Endothelial cell (in vitro differentiated cells): ENCODE measurements around the gene GMDS. TPM values are rescaled to one million over a fixed set of nuclear protein-coding genes. Genes with fewer than 3 reads are reported as not detected.

Experiments used
- DNase-seq: peaks from one replicate; pipeline ENCODE4 v3.0.0; 2021; ENCODE audit warnings: low spot score
- H3K27ac Mint-ChIP-seq: one replicate; pipeline ENCODE4 v1.8.0; 2021; ENCODE audit warnings: mixed read lengths, inconsistent platforms; ENCODE audit not compliant: unreplicated experiment
- H3K27me3 Mint-ChIP-seq: one replicate; pipeline ENCODE4 v1.8.0; 2021; ENCODE audit warnings: mild to moderate bottlenecking, moderate library complexity, mixed read lengths, inconsistent platforms; ENCODE audit not compliant: unreplicated experiment
- H3K36me3 Mint-ChIP-seq: one replicate; pipeline ENCODE4 v1.8.0; 2021; ENCODE audit warnings: mild to moderate bottlenecking, low read depth, mixed read lengths, inconsistent platforms; ENCODE audit not compliant: unreplicated experiment
- H3K4me1 Mint-ChIP-seq: one replicate; pipeline ENCODE4 v1.8.0; 2021; ENCODE audit warnings: mild to moderate bottlenecking, mixed read lengths, inconsistent platforms; ENCODE audit not compliant: unreplicated experiment
- H3K4me3 Mint-ChIP-seq: one replicate; pipeline ENCODE4 v1.8.0; 2021; ENCODE audit warnings: mild to moderate bottlenecking, mixed read lengths, inconsistent platforms; ENCODE audit not compliant: unreplicated experiment
- H3K9me3 Mint-ChIP-seq: one replicate; pipeline ENCODE4 v1.8.0; 2021; ENCODE audit warnings: mixed read lengths, inconsistent platforms; ENCODE audit not compliant: unreplicated experiment
- total RNA-seq: library from RNA; stranded (reverse); fragmentation: NEBNext Ultra II Directional; extraction: Animal tissue kit (Norgen Biotek cat#: 25700); gene quantifications from one replicate; pipeline ENCODE4 v1.2.1, GENCODE V29; 2021; ENCODE audit not compliant: unreplicated experiment
- TF ChIP-seq, protein P1 (sequence below): fragments of 200-600 bp; sonication (generic); IDR thresholded peaks from one replicate; pipeline ENCODE4 v1.5.0; 2021; ENCODE audit warnings: antibody characterized with exemption; ENCODE audit not compliant: unreplicated experiment

Gene GMDS
- total RNA-seq, 1 donor from 2014 or later: 36.0 TPM

DNA sequence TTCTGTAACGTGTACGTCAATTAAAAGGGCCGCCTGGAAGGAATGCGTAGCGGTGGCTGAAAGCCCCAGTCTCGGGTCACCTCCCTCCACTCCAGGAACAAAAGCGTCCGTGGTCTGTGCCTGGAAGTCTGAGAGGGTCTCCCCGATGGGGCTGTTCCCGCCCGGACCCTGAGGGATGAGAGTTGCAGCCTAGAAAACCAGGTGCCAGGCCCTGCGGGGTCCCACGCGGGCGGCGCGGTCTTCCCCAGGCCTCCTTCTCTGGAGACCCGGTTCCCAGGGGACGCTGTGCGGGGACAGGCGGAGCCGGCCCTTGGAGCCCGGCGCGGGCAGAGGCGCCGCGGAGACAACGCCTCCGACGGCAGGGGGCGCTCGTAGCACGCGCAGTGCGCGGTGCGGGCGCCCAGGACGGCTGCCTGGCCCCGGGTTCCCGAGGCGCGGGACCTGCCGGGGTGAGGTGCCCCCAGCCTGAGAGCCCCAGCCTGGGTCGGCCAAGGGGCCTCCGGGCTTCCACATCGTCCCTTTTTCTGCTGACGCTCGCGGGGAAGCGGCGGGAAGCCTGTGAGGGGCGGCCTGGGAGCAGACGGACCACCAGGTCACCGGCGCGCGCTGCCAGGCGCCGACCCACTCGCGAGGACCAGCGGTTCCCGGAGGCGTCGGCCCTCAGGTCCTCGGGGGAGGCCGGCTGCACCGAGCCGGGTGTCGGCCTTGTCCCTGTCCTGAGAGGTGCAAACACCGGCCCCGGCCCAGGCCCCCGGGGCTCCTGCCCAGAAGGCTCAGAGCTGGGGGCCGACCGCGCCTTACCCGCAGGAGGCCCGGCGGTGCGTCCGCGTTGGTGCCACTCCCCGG, 641.0 kb downstream of the GMDS start:
- Mint-ChIP-seq H3K27me3 (peaks cover 22% of the 10 kb centered on the region), H3K9me3 (no peaks in the 10 kb centered on the region), H3K4me3 (no peak overlapping the region), H3K36me3 (no peaks in the 10 kb centered on the region), H3K4me1 (peaks cover 36% of the 10 kb centered on the region), H3K27ac (no peak overlapping the region)
- DNase-seq: peak; percentile 93
- TF ChIP-seq, protein P1, sequence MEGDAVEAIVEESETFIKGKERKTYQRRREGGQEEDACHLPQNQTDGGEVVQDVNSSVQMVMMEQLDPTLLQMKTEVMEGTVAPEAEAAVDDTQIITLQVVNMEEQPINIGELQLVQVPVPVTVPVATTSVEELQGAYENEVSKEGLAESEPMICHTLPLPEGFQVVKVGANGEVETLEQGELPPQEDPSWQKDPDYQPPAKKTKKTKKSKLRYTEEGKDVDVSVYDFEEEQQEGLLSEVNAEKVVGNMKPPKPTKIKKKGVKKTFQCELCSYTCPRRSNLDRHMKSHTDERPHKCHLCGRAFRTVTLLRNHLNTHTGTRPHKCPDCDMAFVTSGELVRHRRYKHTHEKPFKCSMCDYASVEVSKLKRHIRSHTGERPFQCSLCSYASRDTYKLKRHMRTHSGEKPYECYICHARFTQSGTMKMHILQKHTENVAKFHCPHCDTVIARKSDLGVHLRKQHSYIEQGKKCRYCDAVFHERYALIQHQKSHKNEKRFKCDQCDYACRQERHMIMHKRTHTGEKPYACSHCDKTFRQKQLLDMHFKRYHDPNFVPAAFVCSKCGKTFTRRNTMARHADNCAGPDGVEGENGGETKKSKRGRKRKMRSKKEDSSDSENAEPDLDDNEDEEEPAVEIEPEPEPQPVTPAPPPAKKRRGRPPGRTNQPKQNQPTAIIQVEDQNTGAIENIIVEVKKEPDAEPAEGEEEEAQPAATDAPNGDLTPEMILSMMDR: peak; percentile 96

DNA sequence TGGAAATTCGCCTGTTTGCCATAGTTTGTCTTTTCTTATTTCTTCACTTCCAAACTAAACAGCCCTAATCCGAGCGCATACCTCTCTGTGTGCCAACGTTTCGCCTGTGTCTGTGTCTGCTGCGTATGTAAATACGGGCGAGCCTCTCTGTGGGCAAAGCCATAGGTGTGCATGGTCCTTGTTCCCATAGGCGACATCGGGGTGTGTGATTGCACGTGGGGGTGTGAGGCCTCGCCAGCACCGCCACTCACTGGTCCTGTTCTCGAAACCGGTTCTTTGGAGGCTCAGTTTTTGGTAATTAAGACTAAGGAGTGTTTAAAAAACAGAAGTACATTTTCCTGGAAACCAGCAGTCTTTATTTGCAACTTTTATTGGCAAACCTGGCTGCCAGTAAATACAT, 641.7 kb downstream of the GMDS start:
- Mint-ChIP-seq H3K4me3 (no peak overlapping the region), H3K27me3 (peaks cover 22% of the 10 kb centered on the region), H3K27ac (no peak overlapping the region), H3K9me3 (no peaks in the 10 kb centered on the region), H3K36me3 (no peaks in the 10 kb centered on the region), H3K4me1 (peaks cover 35% of the 10 kb centered on the region)
- TF ChIP-seq, protein P1: no peak
- DNase-seq: no peak

DNA sequence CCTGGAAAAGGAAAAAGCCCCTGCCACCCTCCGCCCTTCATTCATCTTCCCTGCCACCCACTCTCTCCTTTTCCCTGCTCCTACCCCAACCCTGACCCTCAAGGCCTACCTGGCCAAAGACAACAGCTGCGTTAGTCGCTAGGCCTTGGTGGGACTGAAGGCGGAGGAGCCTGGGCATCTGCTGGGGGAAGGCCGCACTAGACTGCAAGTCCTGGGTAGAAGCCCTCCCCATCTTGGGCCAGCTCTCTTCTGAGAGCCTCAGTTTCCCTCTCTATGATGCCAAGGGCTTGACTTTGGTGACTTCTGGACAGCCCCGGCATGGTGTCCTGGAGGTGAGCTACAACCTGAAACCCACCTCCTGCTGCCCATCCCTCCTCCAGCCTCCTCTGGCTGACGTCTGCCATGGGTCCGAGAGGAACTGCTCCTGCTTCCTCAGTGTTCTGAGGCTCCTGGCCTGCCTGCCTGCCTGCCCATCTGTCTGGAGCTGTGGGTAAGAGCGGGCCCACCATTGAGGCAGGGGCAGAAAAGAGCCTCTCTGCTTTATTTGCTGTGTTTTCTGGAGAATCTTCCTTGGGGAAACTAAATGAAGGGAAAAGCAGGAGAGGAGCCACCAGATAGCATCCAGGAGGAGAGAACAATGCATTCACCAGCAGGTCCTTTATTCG, 643.2 kb downstream of the GMDS start:
- no peak for DNase-seq
- Mint-ChIP-seq H3K4me3 (no peak overlapping the region), H3K27ac (no peak overlapping the region), H3K4me1 (peaks cover 34% of the 10 kb centered on the region), H3K36me3 (no peaks in the 10 kb centered on the region), H3K9me3 (no peaks in the 10 kb centered on the region), H3K27me3 (peaks cover 14% of the 10 kb centered on the region)
- TF ChIP-seq, protein P1: no peak

DNA sequence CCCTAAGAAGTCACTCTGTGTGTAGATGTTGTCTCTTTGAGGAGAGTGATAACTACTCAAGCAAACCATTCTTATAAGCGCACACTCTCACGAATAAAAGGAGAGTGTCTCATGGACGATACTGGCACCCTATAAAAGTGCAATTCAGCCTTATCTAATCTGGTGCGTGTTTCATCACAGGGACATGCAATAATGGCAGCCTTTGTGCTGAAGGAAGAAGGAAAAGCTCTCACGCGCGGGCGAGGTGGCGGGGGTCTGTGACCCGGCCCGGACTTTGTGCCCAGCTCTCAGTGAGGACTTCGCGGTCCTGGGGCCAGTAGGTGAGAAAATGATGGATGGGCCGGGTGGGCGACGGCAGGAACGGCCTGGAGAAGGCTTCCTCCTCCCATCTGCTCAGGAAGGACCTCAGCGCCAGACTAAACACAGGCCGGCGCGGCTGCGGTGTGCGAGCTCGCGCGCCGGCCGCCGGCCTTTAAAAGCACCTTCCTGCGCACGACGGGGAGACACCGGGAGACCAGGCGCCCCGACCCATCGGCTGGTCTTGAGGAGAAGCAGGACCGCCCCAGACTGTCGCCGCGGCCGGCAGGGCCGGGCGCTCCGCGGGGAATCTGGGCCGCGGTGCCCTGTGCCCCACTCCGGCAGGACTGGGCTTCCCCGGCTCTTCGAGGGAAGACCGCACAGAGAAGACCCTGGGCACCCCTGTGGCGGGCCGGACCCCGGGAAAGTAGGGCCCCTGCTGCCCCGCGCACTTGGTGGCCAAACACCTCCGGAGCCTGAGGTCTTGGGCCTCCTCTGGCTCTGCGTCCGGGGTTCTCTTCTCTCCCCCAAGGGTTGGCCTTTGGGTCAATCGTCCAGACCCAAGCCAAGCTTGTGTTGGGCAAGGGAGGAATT, 644.0 kb downstream of the GMDS start:
- Mint-ChIP-seq H3K27ac (no peak overlapping the region), H3K4me1 (peaks cover 34% of the 10 kb centered on the region)
- no peak for DNase-seq

More for the DNA sequence above, 644.0 kb downstream of the GMDS start:
- H3K9me3 Mint-ChIP-seq: no peaks in the 10 kb centered on the region
- H3K4me3 Mint-ChIP-seq: no peak overlapping the region
- TF ChIP-seq, protein P1: no peak
- no peaks in the 10 kb centered on the region for H3K36me3 Mint-ChIP-seq
- H3K27me3 Mint-ChIP-seq: peaks cover 14% of the 10 kb centered on the region
